ENCODE measurements around the gene APOA4.

- TF ChIP-seq CTCF (conservative IDR thresholded peaks at IDR 0.05) (no peak), ZFX (IDR thresholded peaks at IDR 0.05) (no peak)
Observed at GRCh38 chr11:116793772-116794097, 29.4 kb downstream of the APOA4 start.
